GM19467 (cell line): ENCODE results near the gene MAN2B2.
"Not testable (repeated sequence)": the region's sequence is repeated elsewhere in the genome, so short reads cannot be mapped to it uniquely, and the experiment has no call there.

ENCODE experiments used
- ATAC-seq: cut with Tn5 transposase; IDR thresholded peaks from one replicate; pipeline ENCODE4 v1.9.1; 2021; ENCODE audit warnings: mild to moderate bottlenecking, moderate library complexity; ENCODE audit not compliant: unreplicated experiment

Gene MAN2B2

GRCh38 chr4:6613676-6614651, 39.0 kb downstream of the MAN2B2 start:
- ATAC-seq = no peak

DNA sequence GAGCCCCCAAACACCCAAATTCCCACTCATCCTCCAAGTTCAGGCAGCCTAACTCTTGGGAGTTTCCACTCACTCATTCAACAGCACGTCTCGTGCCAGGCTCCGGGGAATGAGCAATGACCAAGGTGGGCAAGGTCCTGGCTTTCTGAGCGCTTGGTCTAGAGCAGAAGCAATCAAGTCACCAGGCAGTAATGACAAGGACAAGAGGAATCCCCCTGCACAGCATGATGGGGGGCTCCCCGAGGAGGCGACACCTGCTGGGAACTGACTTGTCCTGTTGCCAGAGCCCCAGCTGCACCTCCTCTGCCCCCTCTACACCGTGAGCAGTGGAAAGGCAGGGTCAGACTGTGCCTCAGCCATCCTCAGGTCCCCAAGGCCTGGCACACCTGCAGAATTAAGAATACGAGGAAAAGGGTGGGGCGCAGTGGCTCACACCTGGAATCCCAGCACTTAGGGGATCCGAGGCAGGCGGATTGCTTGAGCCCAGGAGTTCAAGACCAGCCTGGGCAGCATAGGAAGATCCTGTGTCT, 39.8 kb downstream of the MAN2B2 start:
- ATAC-seq = no peak

DNA sequence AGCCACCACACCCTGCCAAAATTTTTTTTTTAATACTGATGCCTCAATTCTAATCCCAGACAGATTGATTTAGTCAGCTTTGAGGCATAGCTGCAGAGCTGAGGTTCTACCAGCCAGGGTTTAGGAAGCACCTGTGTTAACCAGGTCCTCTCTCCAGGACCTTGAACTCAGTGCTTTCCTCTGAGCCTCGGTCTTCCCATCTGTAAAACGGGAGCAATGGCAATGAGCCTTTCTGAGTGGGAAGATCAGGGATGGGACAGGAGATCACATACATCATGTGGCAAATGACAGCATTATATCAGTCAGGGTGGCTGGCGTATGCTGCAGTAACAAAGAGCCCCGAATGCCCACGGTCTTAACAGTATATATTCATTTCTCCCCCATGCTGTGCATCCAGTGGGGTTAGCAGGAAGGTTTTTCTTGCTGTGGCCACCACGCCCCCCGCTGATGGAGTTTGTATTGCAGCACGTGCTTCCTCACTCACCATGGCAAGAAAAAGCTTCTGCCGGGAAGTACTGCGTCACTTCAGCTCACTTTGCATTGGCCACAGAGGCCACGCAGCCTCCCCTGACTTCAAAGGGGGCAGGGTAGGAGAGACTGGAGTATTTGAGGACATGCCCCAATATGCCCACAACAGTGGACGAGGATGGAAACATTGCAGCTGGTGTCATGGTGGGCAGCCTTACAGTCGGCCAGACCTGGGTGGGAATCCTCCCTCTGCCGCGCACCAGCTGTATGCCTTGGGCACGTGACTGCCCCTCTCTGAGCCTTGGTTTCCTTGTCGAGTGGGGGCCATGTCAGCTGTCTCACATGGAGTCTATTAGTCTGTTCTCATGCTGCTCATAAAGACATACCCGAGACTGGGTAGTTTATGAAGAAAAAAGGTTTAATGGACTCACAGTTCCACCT, 41.4 kb downstream of the MAN2B2 start:
- no peak for ATAC-seq

- no peak for ATAC-seq
Measured at GRCh38 chr4:6617246-6617645, 42.3 kb downstream of the MAN2B2 start.

DNA sequence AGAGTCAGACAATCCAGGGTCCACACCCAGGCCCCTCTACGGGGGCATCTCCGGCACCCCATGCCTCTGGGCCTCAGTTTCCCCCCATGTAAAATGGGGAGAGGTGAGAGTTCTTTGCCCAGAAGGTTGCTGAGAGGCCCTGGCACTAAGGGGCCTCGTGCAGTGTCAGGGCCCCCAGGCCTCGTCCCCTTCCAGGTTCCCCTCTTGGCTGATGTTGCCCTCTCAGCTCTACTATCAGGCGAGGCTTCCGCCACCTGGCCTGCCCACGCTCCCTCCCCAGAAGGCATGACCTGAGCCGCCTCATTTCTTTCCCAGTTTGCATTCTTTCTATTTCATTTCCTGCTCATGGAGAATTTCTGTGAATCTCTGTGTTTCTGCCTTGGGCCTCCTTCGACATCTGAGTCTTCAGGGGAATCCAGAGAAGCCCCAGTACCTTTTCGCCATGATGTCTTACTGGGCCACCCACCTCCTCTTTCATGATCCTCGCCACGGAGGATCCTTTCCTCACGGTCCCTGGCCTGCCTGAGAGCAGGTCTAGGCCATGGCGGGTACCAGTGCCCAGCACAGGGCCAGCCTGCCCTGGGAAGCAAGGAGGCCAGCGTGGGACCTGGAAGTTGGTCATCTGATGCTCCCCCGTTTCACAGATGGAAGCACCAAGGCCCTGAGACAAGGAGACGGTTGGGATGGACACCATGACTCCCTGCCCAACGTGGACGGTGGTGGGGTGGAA, 43.6 kb downstream of the MAN2B2 start:
- no peak for ATAC-seq

DNA sequence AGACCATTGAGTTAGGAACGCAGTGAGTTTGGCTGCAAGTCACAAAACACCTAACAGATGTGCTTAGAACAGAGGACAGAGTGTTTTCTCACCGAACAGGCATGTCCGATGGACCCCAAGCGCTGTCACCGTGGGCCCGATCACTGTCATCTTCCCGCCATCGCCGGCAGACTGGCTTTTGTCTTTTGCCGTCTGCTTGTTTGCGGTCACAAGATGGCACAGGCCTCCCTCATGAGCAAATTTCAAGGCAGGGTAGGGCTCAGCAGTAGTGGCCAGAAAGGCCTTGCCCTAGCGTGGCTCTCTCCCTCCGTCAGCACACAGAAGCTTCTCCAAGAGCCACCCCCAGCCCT, 44.1 kb downstream of the MAN2B2 start:
- ATAC-seq = no peak

DNA sequence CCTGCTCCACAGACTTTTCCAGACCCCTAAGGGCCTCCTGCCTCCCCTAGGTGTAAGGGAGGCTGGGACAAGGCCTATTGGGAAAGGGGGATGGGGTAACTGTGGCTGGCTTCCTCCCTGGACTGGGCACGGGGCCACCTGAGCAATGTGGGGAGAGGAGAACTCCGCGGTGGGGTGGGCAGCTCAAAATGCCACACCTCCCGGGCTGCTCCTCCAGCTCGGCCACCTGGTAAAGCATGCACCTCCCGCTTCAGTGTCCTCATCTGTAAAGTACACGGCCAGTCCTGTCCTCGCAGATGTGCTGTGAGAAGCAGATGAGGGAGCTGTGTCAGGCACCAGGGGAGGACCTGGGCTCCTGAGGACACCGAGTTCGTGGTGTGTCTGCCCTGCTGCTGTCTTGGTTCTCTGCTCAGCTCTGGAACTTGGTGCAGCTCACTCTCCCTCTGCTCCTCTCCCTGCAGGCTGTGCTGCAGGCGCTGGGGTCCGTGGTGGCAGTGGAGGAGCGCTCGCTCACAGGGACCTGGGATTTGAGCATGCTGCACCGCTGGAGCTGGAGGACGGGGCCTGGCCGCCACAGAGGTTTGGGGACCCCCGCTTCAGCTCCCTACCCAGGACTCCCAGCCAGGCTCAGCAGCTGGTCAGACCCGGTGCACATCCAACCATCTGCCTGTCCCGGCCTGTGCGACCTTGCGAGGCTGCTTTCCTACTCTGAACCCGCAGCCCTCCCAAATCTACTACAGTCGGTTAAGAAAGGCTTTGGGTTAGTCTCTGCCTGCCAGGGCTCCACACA, 44.7 kb downstream of the MAN2B2 start:
- no peak for ATAC-seq

DNA sequence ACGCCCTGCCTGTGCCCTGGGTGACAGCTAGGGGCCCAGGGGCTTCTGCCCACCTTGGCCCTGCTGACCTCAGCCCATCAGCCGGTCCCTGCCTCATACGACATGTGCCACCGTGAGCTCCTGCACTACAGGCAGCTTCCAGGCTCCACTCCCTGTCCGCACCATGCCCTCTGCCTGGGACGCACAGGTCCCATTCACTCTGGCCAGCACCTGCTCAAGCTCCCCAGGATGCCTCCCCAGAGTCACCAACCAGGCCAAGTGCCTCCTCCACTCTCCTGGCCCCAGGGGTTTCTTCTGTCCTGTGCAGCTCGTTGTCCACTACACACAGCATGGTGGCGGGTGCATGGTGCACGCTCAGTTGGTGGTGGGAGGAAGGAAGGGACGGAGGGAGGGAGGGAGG, 45.3 kb downstream of the MAN2B2 start:
- no peak for ATAC-seq

GRCh38 chr4:6620891-6621555, 46.0 kb downstream of the MAN2B2 start:
- ATAC-seq = no peak

DNA sequence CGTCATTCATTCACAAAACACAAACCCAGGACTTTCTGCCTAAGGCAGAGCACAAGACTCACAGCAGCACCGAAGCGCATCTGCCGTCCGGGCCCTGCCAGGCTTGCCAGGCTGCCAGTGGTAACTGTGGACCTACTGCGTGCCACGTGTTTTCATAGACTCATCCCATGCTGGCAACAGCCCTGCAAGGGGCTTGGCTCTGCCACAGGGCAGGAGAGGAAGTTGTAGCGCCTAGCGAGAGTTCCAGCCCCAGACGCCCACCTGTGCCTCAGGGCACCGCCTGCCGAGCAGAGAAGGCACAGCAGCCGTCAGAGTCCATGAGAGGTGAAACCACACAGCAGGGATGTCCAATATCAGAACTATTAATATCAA, 46.6 kb downstream of the MAN2B2 start:
- no peak for ATAC-seq

DNA sequence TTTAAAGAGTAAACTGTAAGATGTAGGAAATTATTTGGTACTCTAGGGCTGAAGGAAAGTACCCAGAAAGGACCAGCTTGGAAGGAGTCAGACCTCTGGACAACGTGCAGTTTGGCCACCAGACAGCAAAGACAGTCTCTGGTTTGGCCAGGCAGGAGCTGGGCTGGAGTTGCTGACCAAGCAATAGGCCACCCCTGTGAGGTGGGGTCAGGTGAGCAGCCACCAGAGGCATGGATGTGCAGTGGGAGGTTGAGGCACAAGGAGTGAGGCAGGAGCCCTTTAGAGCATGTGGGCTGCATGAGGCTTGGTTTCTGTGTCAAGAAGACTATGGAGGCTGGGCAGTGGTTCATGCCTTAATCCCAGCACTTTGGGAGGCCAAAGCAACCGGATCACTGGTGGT, 47.8 kb downstream of the MAN2B2 start:
- no peak for ATAC-seq

GRCh38 chr4:6625256-6625655, 50.3 kb downstream of the MAN2B2 start:
- ATAC-seq = no peak

- no peak for ATAC-seq
Measured at GRCh38 chr4:6626066-6626465, 51.1 kb downstream of the MAN2B2 start.

GRCh38 chr4:6627832-6628231, 52.8 kb downstream of the MAN2B2 start:
- ATAC-seq = no peak

DNA sequence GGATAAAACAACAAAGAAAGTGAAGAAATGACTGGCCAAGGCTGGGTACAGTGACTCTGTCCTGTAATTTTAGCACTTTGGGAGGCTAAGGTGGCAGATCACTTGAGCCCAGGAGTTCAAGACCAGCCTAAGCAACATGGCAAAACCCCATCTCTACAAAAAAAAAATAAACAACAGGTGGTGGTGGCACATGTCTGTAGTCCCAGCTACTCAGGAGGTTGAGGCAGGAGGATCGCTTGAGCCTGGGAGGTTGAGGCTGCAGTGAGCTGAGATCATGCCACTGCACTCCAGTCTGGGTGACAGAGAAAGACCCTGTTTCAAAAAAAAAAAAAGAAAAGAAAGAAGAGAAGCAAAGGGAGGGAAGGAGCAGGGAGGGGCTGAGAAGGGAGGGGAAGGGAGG, 53.5 kb downstream of the MAN2B2 start:
- ATAC-seq = not testable (repeated sequence)

DNA sequence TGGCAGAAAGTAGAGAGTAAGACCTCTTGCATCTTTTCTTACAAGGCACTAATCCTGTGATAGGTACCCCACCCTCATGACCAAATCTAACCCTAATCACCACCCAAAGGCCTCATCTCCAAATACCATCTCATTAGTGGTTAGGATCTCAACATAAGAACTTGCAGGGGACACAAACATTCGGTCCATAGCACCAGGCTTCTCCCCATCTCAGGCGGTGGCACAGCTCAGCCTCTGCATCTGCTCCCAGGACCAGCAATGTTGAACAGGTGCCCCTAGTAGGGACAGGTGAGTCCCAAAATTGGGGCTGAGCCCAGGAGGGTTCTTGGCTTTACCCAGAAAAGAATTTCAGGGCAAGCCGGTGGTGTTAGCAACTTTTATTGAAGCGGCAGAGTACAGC, 57.1 kb downstream of the MAN2B2 start:
- no peak for ATAC-seq

- ATAC-seq = no peak
Measured at GRCh38 chr4:6633091-6633906, 58.3 kb downstream of the MAN2B2 start.

- ATAC-seq = no peak
Measured at GRCh38 chr4:6634746-6635145, 59.8 kb downstream of the MAN2B2 start.
